ENCODE data around the gene UBL3. TPM values are rescaled to one million over a fixed set of nuclear protein-coding genes. Genes with fewer than 3 reads are reported as not detected.

UBL3 gene
- total RNA-seq, 1 experiment from 2014 or later: 19.0 TPM

- H3K27ac Mint-ChIP-seq: no peak overlapping the region
Measured at GRCh38 chr13:29859971-29860370, 9.6 kb upstream of the UBL3 start.

More at GRCh38 chr13:29859971-29860370, 9.6 kb upstream of the UBL3 start:
- no peaks in the 10 kb centered on the region for H3K79me2 ChIP-seq (ENCODE audit: insufficient read depth, low read length)
- no peaks in the 10 kb centered on the region for H3K9me3 ChIP-seq (ENCODE audit: control insufficient read depth, low read depth, low read length)
- H3K27me3 ChIP-seq (ENCODE audit: insufficient read depth, low read length): no peaks in the 10 kb centered on the region
- Mint-ChIP-seq H3K4me1 (peaks cover 3 to 4% of the 10 kb centered on the region in 2 experiments; a peak in 2 of 4 replicates), H3K27me3 (ENCODE audit: low read depth) (no peaks in the 10 kb centered on the region; the same call in 1 of the 2 replicates), H3K9me3 (no peaks in the 10 kb centered on the region), H3K4me3 (no peak overlapping the region), H3K36me3 (ENCODE audit: insufficient read depth in 1 of 3, low read depth in 3 of 3) (no peaks in the 10 kb centered on the region)
- H3K4ac ChIP-seq (ENCODE audit: low read depth, low read length): no peak overlapping the region
- H4K91ac ChIP-seq (ENCODE audit: insufficient read length, low read depth, low read length): no peak overlapping the region
- DNase-seq: no peak
- no peak overlapping the region for H3K56ac ChIP-seq (ENCODE audit: insufficient read length, low read depth, low read length)
- H4K5ac ChIP-seq (ENCODE audit: insufficient read length, low read depth, low read length): no peak overlapping the region
- H3K4me1 ChIP-seq (ENCODE audit: insufficient read depth, low read length): no peaks in the 10 kb centered on the region
- H3K23ac ChIP-seq (ENCODE audit: insufficient read length, low read depth, low read length): no peak overlapping the region
- no peaks in the 10 kb centered on the region for H3K79me1 ChIP-seq (ENCODE audit: insufficient read depth, low read depth, low read length, poor library complexity, severe bottlenecking)
- H3K4me2 ChIP-seq (ENCODE audit: insufficient read depth, insufficient read length, low read length): no peak overlapping the region
- no peak overlapping the region for H2BK15ac ChIP-seq (ENCODE audit: low read depth, low read length)
- no peak overlapping the region for H2BK5ac ChIP-seq (ENCODE audit: insufficient read length, low read length)
- H4K20me1 ChIP-seq (ENCODE audit: control insufficient read depth, insufficient read depth, insufficient read length): no peaks in the 10 kb centered on the region
- H3K18ac ChIP-seq (ENCODE audit: insufficient read length, low read depth, low read length): no peak overlapping the region
- H2BK20ac ChIP-seq (ENCODE audit: low read depth, low read length, poor library complexity, severe bottlenecking): no peak overlapping the region
- H3K14ac ChIP-seq (ENCODE audit: insufficient read depth, low read length): no peak overlapping the region
- no CpG with 5 or more reads among the region's 4 CpGs for WGBS (ENCODE audit: extremely low coverage, insufficient read length, low lambda C conversion rate)
- no peak for TF ChIP-seq CTCF (conservative IDR thresholded peaks at IDR 0.05)
- no peak overlapping the region for H3T11ph ChIP-seq (ENCODE audit: low read length)
- no peak overlapping the region for H2AK5ac ChIP-seq (ENCODE audit: insufficient read length, low read length)
- H2BK12ac ChIP-seq (ENCODE audit: insufficient read length, low read depth, low read length): no peak overlapping the region
- no peak overlapping the region for H3K9ac ChIP-seq (ENCODE audit: extremely low read depth, insufficient read length, low read length)
- H3K23me2 ChIP-seq (ENCODE audit: insufficient read length, low read depth, low read length, poor library complexity, severe bottlenecking): no peaks in the 10 kb centered on the region
- no peak overlapping the region for H2BK120ac ChIP-seq (ENCODE audit: low read depth, low read length, poor library complexity, severe bottlenecking)
- no peak overlapping the region for H3K27ac ChIP-seq (ENCODE audit: insufficient read length, low read depth, low read length)
- no peak overlapping the region for H4K8ac ChIP-seq (replicated peaks; ENCODE audit: insufficient read length, low read depth, low read length)
- no peak overlapping the region for H2AFZ ChIP-seq (ENCODE audit: low read length)
